ENCODE results near the gene F11R. TPM values are rescaled to one million over a fixed set of nuclear protein-coding genes. Genes with fewer than 3 reads are reported as not detected.

F11R gene
- total and polyA plus RNA-seq, 2 of the 13 experiments (the other 11 are each of a cell fraction or from before 2014, with no cell fraction given): 95.8 to 105 TPM

- TF ChIP-seq, protein P1, sequence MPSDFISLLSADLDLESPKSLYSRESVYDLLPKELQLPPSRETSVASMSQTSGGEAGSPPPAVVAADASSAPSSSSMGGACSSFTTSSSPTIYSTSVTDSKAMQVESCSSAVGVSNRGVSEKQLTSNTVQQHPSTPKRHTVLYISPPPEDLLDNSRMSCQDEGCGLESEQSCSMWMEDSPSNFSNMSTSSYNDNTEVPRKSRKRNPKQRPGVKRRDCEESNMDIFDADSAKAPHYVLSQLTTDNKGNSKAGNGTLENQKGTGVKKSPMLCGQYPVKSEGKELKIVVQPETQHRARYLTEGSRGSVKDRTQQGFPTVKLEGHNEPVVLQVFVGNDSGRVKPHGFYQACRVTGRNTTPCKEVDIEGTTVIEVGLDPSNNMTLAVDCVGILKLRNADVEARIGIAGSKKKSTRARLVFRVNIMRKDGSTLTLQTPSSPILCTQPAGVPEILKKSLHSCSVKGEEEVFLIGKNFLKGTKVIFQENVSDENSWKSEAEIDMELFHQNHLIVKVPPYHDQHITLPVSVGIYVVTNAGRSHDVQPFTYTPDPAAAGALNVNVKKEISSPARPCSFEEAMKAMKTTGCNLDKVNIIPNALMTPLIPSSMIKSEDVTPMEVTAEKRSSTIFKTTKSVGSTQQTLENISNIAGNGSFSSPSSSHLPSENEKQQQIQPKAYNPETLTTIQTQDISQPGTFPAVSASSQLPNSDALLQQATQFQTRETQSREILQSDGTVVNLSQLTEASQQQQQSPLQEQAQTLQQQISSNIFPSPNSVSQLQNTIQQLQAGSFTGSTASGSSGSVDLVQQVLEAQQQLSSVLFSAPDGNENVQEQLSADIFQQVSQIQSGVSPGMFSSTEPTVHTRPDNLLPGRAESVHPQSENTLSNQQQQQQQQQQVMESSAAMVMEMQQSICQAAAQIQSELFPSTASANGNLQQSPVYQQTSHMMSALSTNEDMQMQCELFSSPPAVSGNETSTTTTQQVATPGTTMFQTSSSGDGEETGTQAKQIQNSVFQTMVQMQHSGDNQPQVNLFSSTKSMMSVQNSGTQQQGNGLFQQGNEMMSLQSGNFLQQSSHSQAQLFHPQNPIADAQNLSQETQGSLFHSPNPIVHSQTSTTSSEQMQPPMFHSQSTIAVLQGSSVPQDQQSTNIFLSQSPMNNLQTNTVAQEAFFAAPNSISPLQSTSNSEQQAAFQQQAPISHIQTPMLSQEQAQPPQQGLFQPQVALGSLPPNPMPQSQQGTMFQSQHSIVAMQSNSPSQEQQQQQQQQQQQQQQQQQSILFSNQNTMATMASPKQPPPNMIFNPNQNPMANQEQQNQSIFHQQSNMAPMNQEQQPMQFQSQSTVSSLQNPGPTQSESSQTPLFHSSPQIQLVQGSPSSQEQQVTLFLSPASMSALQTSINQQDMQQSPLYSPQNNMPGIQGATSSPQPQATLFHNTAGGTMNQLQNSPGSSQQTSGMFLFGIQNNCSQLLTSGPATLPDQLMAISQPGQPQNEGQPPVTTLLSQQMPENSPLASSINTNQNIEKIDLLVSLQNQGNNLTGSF (CRISPR knock-in tag; IDR thresholded peaks at IDR 0.05): peak; percentile 32; the same call in 1 of the 2 replicates
- TF ChIP-seq KLF6 (CRISPR knock-in tag; IDR thresholded peaks at IDR 0.05) (peak; percentile 39; the same call in 1 of the 2 replicates), ZNF256 (CRISPR knock-in tag; conservative IDR thresholded peaks at IDR 0.05) (peak; percentile 62; the same call in 1 of the 2 replicates), ZBTB40 (IDR thresholded peaks at IDR 0.05) (no peak), ZBTB40 (CRISPR knock-in tag; IDR thresholded peaks at IDR 0.05) (0 out of 2 replicates have a peak, but pooled peaks have one; percentile 26), ZNF333 (CRISPR knock-in tag; IDR thresholded peaks at IDR 0.05; ENCODE audit: borderline replicate concordance) (0 out of 2 replicates have a peak, but pooled peaks have one; percentile 14), MXD3 (CRISPR knock-in tag; IDR thresholded peaks at IDR 0.05) (0 out of 2 replicates have a peak, but pooled peaks have one; percentile 15)
- TF ChIP-seq, protein P2, sequence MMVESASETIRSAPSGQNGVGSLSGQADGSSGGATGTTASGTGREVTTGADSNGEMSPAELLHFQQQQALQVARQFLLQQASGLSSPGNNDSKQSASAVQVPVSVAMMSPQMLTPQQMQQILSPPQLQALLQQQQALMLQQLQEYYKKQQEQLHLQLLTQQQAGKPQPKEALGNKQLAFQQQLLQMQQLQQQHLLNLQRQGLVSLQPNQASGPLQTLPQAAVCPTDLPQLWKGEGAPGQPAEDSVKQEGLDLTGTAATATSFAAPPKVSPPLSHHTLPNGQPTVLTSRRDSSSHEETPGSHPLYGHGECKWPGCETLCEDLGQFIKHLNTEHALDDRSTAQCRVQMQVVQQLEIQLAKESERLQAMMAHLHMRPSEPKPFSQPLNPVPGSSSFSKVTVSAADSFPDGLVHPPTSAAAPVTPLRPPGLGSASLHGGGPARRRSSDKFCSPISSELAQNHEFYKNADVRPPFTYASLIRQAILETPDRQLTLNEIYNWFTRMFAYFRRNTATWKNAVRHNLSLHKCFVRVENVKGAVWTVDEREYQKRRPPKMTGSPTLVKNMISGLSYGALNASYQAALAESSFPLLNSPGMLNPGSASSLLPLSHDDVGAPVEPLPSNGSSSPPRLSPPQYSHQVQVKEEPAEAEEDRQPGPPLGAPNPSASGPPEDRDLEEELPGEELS (CRISPR knock-in tag; IDR thresholded peaks at IDR 0.05): peak; percentile 13; the same call in 1 of the 2 replicates
- TF ChIP-seq, protein P3, sequence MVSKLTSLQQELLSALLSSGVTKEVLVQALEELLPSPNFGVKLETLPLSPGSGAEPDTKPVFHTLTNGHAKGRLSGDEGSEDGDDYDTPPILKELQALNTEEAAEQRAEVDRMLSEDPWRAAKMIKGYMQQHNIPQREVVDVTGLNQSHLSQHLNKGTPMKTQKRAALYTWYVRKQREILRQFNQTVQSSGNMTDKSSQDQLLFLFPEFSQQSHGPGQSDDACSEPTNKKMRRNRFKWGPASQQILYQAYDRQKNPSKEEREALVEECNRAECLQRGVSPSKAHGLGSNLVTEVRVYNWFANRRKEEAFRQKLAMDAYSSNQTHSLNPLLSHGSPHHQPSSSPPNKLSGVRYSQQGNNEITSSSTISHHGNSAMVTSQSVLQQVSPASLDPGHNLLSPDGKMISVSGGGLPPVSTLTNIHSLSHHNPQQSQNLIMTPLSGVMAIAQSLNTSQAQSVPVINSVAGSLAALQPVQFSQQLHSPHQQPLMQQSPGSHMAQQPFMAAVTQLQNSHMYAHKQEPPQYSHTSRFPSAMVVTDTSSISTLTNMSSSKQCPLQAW (CRISPR knock-in tag; IDR thresholded peaks at IDR 0.05): 0 out of 2 replicates have a peak, but pooled peaks have one; percentile 37
These were observed at the start of gene F11R (continued) for GRCh38 chr1:161020509-161021164.

Measured in HepG2 (cell line).